Right atrium auricular region (tissue), 2 donors: ENCODE results near the gene F5. TPM values are rescaled to one million over a fixed set of nuclear protein-coding genes. Genes with fewer than 3 reads are reported as not detected.

ENCODE experiments used
- DNase-seq: peaks from one replicate; pipeline ENCODE4 v3.0.0-alpha.2; 2019; ENCODE audit warnings: low spot score
- H3K27ac ChIP-seq, 2 donors: fragments of 200-600 bp; sonication (generic); 1 replicate in 1 of 2; 2 replicates in 1 of 2; pipeline ENCODE4 v1.5.1; 2016 to 2019
- H3K27me3 ChIP-seq, 2 donors: fragments of 200-600 bp; sonication (generic); one replicate each; pipeline versions ENCODE4 v1.5.1 to v1.6.0; 2017 to 2019
- H3K36me3 ChIP-seq: fragments of 200-600 bp; sonication (generic); one replicate; pipeline ENCODE4 v1.5.1; 2016
- H3K4me1 ChIP-seq, 2 donors: fragments of 200-600 bp; sonication (generic); one replicate each; pipeline versions ENCODE4 v1.5.1 to v1.6.0; 2017 to 2019
- H3K4me3 ChIP-seq, 2 donors: fragments of 200-600 bp; sonication (generic); 1 replicate in 1 of 2; 2 replicates in 1 of 2; pipeline ENCODE4 v1.5.1; 2017 to 2019; ENCODE audit warnings: mild to moderate bottlenecking in 1 of 2, moderate library complexity in 1 of 2
- H3K9me3 ChIP-seq, 2 donors: fragments of 200-600 bp; sonication (generic); one replicate each; pipeline ENCODE4 v1.5.1; 2019
- total RNA-seq, 2 donors: library from RNA; depleted of rRNA; stranded (reverse); fragments of >200 nt; gene quantifications; one replicate each; pipeline ENCODE4 v1.1.0, GENCODE V29; 2016
- TF ChIP-seq, protein P1 (sequence below), 2 donors: fragments of 200-600 bp; sonication (generic); IDR thresholded peaks; one replicate each; pipeline ENCODE4 v1.5.1; 2019; ENCODE audit warnings: antibody characterized with exemption in 2 of 2

F5 gene
- total RNA-seq, 2 donors from 2014 or later, result 4.9 to 55.5 TPM

DNA sequence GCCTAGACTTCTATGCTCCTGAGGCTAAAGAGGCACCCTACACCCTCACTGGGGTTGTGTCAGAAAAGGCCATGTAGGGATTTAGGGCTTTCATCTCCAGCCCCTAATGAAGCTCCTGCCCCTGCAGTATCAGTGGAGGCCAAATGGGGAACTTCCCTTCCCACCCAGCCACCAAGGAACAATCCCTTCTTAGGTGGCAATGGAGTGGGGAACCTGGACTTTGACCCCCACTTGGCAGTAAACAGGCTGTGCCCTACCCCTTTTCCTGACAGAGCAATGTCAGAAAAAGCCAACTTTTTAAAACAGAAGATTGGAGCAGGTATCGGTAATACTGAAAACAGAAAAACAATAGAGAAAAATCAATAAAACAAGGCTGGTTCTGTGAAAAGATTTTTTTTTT, 65.1 kb downstream of the F5 start:
- TF ChIP-seq, protein P1, sequence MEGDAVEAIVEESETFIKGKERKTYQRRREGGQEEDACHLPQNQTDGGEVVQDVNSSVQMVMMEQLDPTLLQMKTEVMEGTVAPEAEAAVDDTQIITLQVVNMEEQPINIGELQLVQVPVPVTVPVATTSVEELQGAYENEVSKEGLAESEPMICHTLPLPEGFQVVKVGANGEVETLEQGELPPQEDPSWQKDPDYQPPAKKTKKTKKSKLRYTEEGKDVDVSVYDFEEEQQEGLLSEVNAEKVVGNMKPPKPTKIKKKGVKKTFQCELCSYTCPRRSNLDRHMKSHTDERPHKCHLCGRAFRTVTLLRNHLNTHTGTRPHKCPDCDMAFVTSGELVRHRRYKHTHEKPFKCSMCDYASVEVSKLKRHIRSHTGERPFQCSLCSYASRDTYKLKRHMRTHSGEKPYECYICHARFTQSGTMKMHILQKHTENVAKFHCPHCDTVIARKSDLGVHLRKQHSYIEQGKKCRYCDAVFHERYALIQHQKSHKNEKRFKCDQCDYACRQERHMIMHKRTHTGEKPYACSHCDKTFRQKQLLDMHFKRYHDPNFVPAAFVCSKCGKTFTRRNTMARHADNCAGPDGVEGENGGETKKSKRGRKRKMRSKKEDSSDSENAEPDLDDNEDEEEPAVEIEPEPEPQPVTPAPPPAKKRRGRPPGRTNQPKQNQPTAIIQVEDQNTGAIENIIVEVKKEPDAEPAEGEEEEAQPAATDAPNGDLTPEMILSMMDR (IDR thresholded peaks at IDR 0.05), result no peak
- Histone ChIP-seq H3K4me3 (no peak overlapping the region), H3K4me1 (no peaks in the 10 kb centered on the region), H3K9me3 (no peaks in the 10 kb centered on the region), H3K27me3 (no peaks in the 10 kb centered on the region), H3K27ac (no peak overlapping the region), H3K36me3 (no peaks in the 10 kb centered on the region)
- no peak for DNase-seq

DNA sequence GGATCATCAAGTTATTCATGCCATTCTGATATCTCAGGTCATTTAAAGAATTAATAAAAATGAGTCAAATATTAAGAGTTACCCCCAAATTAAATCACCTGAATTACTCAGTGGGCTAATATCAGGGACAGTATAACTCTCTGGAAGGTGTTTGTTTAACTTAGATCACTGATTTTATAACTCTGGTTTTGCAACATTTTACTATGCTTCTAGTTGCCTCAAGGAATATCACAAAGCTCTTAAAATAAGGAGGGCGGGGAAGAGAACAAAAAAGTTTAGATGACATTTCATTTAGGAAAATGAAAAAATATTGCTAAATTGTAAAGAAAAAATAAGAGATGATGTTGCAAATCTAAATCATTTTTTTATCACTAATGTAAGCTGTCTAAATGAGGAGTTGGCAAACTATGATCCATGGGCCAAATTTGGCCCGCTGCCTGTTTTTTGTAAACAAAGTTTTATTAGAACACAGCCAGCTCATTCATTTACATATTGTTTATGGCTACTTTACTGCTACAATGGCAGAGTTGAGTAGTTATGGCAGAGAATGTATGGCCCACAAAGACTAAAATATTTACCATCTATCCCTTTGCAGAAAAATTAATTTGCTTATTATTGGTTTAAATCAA, 68.6 kb downstream of the F5 start:
- Histone ChIP-seq H3K36me3 (no peaks in the 10 kb centered on the region), H3K4me3 (no peak overlapping the region)
- DNase-seq, result no peak

DNA sequence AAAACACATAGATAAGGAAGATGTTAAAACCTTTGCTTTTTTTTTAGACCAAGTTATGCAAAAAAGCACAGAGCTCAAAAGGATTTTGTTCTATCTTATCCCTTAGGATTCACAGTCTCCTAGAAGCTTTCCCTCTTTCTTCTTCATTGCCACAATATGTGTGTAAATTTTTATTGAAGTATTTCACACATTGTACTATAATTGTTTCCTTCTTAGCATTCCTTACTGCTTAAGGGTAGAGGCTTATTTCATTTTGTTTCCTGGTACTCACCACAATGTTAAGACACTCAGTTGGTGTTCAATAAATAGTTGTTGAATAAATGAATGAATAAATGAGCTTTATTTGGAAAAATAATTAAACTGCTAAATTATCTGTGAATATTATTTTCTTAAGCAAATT, 70.6 kb downstream of the F5 start:
- no peak overlapping the region for H3K4me3 ChIP-seq
- H3K4me1 ChIP-seq, result no peaks in the 10 kb centered on the region
- H3K9me3 ChIP-seq, result no peaks in the 10 kb centered on the region
- no peaks in the 10 kb centered on the region for H3K36me3 ChIP-seq
- H3K27me3 ChIP-seq, result no peaks in the 10 kb centered on the region
- no peak overlapping the region for H3K27ac ChIP-seq
- TF ChIP-seq, protein P1 (IDR thresholded peaks at IDR 0.05), result no peak
- DNase-seq, result no peak

More for the DNA sequence above, 68.6 kb downstream of the F5 start:
- Histone ChIP-seq H3K4me1 (no peaks in the 10 kb centered on the region), H3K9me3 (no peaks in the 10 kb centered on the region), H3K27me3 (no peaks in the 10 kb centered on the region), H3K27ac (no peak overlapping the region)
- TF ChIP-seq, protein P1 (IDR thresholded peaks at IDR 0.05), result no peak

DNA sequence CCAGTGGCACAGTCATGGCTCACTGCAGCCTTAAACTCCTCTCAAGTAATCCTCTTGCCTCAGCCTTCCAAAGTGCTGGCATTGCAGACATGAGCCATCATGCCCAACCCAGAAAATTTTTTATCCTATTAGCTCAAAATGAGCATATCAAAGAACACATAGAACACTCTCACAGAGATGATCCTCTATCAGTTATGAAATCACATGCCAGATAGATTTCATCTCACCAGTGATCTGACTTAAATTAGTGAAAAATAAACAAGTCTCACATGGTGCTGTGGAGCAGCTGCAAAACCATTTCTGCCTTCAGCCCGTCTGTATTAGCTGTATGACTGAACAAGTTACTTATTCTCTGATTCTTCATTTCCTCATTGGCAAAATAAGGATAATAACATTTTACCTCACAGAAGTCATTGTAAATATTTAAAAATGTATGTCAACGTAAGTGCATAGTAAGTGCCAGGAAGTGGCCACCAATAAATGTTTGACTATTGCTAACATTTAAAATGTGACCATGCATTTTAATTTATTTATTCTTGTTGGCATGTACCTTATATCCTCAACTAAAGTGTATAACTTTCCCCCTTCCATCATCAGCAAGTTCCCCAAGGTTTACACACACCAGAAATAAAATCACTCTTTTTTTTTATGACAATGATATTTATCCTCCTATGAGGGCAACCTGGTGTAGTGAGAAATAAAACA, 71.6 kb downstream of the F5 start:
- DNase-seq, result no peak
- no peaks in the 10 kb centered on the region for H3K9me3 ChIP-seq
- H3K36me3 ChIP-seq, result no peaks in the 10 kb centered on the region
- TF ChIP-seq, protein P1 (IDR thresholded peaks at IDR 0.05), result no peak
- no peak overlapping the region for H3K4me3 ChIP-seq
- no peak overlapping the region for H3K27ac ChIP-seq
- H3K27me3 ChIP-seq, result no peaks in the 10 kb centered on the region
- no peaks in the 10 kb centered on the region for H3K4me1 ChIP-seq

DNA sequence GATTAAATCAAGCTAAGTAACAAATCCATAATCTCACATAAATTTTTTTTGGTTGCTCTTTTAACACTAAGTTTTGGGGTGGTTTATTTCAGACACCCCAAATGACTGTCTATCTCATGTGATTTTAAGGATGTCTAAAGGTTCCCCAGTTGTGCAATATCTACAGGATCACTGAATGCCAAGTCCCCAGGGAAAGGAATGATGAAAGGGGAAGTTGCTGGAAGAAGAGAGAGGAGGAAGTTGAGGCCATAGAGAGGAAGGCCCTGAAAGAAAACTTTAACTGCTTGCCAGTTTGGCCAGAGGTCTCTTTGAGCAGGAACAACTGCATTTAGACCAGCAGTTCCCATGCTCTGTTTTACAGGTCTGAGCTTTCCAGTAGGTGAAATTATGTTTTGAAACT, 73.1 kb downstream of the F5 start:
- H3K27ac ChIP-seq, result peak overlapping the region in 1 of 2 donors; percentile 76
- H3K36me3 ChIP-seq, result no peaks in the 10 kb centered on the region
- DNase-seq, result no peak
- no peaks in the 10 kb centered on the region for H3K27me3 ChIP-seq
- TF ChIP-seq, protein P1 (IDR thresholded peaks at IDR 0.05), result no peak
- no peaks in the 10 kb centered on the region for H3K9me3 ChIP-seq
- H3K4me1 ChIP-seq, result peaks cover 0 to 12% of the 10 kb centered on the region in 2 donors
- no peak overlapping the region for H3K4me3 ChIP-seq
